DND-41 (cell line): ENCODE data around the gene LAMTOR3.

Experiments
- ATAC-seq: fragments of 200-7000 bp; cut with Tn5 transposase; 3 replicates; pipeline ENCODE4 v1.9.1; 2021; ENCODE audit warnings: low read depth; ENCODE audit not compliant: insufficient read depth
- DNase-seq: peaks from one replicate; pipeline ENCODE4 v3.0.0-alpha.2; 2020
- H2AFZ ChIP-seq: 2 replicates; pipeline ENCODE4 v1.6.0; 2012; ENCODE audit warnings: low read depth, low read length
- H3K27ac ChIP-seq: 2 replicates; pipeline ENCODE4 v1.5.1; 2012; ENCODE audit warnings: low read length, inconsistent platforms
- H3K27me3 ChIP-seq: fragments of 200-600 bp; sonication (generic); 2 replicates; pipeline ENCODE4 v1.6.0; 2012; ENCODE audit warnings: low read length, mild to moderate bottlenecking, inconsistent platforms; ENCODE audit not compliant: insufficient read depth, poor library complexity
- H3K36me3 ChIP-seq: 2 replicates; pipeline ENCODE4 v1.5.1; 2012; ENCODE audit warnings: low read length, inconsistent platforms; ENCODE audit not compliant: insufficient read depth
- H3K4me1 ChIP-seq: 2 replicates; pipeline ENCODE4 v1.5.1; 2012; ENCODE audit warnings: mild to moderate bottlenecking, low read length; ENCODE audit not compliant: insufficient read depth
- H3K4me2 ChIP-seq: 2 replicates; pipeline ENCODE4 v1.6.0; 2012; ENCODE audit warnings: mild to moderate bottlenecking, moderate library complexity, low read length, inconsistent platforms; ENCODE audit not compliant: insufficient read depth
- H3K4me3 ChIP-seq, 2 experiments: fragments of 200-600 bp in 1 of 2; shearing (Covaris generic) in 1 of 2; 2 replicates each; pipeline ENCODE4 v1.5.1; 2012 to 2016; ENCODE audit warnings: inconsistent platforms in 2 of 2, low read length in 2 of 2, mild to moderate bottlenecking in 2 of 2, low read depth in 1 of 2, moderate library complexity in 1 of 2
- H3K79me2 ChIP-seq: 2 replicates; pipeline ENCODE4 v1.6.0; 2012; ENCODE audit warnings: low read length, inconsistent platforms; ENCODE audit not compliant: insufficient read depth
- H3K9ac ChIP-seq: 2 replicates; pipeline ENCODE4 v1.6.0; 2012; ENCODE audit warnings: low read depth, mild to moderate bottlenecking, inconsistent platforms, low read length, moderate library complexity
- H3K9me3 ChIP-seq: 2 replicates; pipeline ENCODE4 v1.5.1; 2012; ENCODE audit warnings: low read length, moderate library complexity, mild to moderate bottlenecking, inconsistent platforms; ENCODE audit not compliant: insufficient read depth, severe bottlenecking
- H4K20me1 ChIP-seq: 2 replicates; pipeline ENCODE4 v1.6.0; 2012; ENCODE audit warnings: low read length; ENCODE audit not compliant: insufficient read depth
- EZH2 ChIP-seq: IDR thresholded peaks from 3 replicates; pipeline ENCODE4 v1.6.1; 2012; ENCODE audit warnings: borderline replicate concordance, low read depth, mild to moderate bottlenecking, moderate library complexity, low read length, inconsistent platforms; ENCODE audit not compliant: severe bottlenecking
- TF ChIP-seq, protein P1 (sequence below): IDR thresholded peaks from 2 replicates; pipeline ENCODE4 v1.5.1; 2012; ENCODE audit warnings: borderline replicate concordance, low read length, moderate library complexity, mild to moderate bottlenecking; ENCODE audit not compliant: poor library complexity, severe bottlenecking; ENCODE audit errors: extremely low read depth

Gene LAMTOR3

GRCh38 chr4:99835942-99836341, 58.3 kb downstream of the LAMTOR3 start:
- no peak for DNase-seq
- H3K9ac ChIP-seq: no peak overlapping the region
- no peak overlapping the region for H3K4me2 ChIP-seq
- H4K20me1 ChIP-seq: no peaks in the 10 kb centered on the region
- H3K27ac ChIP-seq: no peak overlapping the region
- no peak overlapping the region for H2AFZ ChIP-seq
- no peaks in the 10 kb centered on the region for H3K9me3 ChIP-seq
- no peaks in the 10 kb centered on the region for H3K4me1 ChIP-seq
- no peak for ATAC-seq
- no peaks in the 10 kb centered on the region for H3K79me2 ChIP-seq
- H3K4me3 ChIP-seq: no peak overlapping the region
- TF ChIP-seq, protein P1, sequence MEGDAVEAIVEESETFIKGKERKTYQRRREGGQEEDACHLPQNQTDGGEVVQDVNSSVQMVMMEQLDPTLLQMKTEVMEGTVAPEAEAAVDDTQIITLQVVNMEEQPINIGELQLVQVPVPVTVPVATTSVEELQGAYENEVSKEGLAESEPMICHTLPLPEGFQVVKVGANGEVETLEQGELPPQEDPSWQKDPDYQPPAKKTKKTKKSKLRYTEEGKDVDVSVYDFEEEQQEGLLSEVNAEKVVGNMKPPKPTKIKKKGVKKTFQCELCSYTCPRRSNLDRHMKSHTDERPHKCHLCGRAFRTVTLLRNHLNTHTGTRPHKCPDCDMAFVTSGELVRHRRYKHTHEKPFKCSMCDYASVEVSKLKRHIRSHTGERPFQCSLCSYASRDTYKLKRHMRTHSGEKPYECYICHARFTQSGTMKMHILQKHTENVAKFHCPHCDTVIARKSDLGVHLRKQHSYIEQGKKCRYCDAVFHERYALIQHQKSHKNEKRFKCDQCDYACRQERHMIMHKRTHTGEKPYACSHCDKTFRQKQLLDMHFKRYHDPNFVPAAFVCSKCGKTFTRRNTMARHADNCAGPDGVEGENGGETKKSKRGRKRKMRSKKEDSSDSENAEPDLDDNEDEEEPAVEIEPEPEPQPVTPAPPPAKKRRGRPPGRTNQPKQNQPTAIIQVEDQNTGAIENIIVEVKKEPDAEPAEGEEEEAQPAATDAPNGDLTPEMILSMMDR: no peak
- H3K36me3 ChIP-seq: no peaks in the 10 kb centered on the region
- H3K27me3 ChIP-seq: no peaks in the 10 kb centered on the region

DNA sequence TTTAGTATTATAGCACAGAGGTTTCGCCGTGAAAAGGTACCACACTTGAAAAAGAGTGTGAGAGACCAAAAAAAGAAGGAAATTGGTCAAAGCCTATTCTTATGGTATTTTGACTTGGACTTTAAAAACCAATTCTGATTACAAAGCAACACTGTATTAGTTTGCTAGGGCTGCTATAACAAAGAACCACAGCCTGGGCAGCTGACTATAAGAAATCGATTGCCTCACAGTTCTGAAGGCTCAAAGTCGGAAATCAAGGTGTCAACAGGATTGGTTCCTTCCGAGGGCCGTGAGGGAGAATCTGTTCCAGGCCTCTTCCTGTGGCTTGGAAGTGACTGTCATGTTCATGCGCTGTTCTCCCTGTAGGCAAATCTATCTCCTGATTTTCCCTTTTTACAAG, 59.7 kb downstream of the LAMTOR3 start:
- H3K4me3 ChIP-seq: no peak overlapping the region
- DNase-seq: no peak
- no peak overlapping the region for H3K27ac ChIP-seq
- no peak overlapping the region for H3K9ac ChIP-seq
- H3K4me1 ChIP-seq: no peaks in the 10 kb centered on the region
- ATAC-seq: no peak
- no peak for TF ChIP-seq EZH2
- TF ChIP-seq, protein P1: no peak
- no peaks in the 10 kb centered on the region for H3K9me3 ChIP-seq
- H3K4me2 ChIP-seq: no peak overlapping the region
- H3K27me3 ChIP-seq: no peaks in the 10 kb centered on the region
- H4K20me1 ChIP-seq: no peaks in the 10 kb centered on the region
- no peaks in the 10 kb centered on the region for H3K79me2 ChIP-seq
- no peaks in the 10 kb centered on the region for H3K36me3 ChIP-seq
- no peak overlapping the region for H2AFZ ChIP-seq

- Histone ChIP-seq H3K9me3 (no peaks in the 10 kb centered on the region), H2AFZ (no peak overlapping the region), H4K20me1 (no peaks in the 10 kb centered on the region), H3K9ac (no peak overlapping the region), H3K4me1 (no peaks in the 10 kb centered on the region), H3K79me2 (no peaks in the 10 kb centered on the region), H3K27me3 (no peaks in the 10 kb centered on the region), H3K4me2 (no peak overlapping the region), H3K36me3 (no peaks in the 10 kb centered on the region), H3K4me3 (no peak overlapping the region), H3K27ac (no peak overlapping the region)
- DNase-seq (no peak), ATAC-seq (no peak)
- TF ChIP-seq, protein P1: no peak
- no peak for TF ChIP-seq EZH2
Observed at GRCh38 chr4:99833756-99834155, 60.5 kb downstream of the LAMTOR3 start.

DNA sequence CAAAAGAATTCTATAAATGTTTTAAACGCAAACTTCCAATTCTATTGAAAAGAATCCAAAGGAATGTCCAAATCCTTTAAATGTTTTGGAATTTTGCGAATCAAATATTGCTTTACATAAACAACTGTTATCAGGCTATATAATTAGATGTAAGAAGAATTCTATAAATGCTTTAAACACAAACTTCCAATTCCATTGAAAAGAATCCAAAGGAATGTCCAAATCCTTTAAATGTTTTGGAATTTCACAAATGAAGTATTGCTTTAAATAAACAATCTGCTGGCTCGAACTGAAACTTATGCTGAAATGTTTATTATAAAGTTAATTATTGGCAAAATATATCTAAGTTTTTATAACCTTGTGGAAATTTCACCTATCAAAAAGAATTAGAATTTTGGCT, 61.5 kb downstream of the LAMTOR3 start:
- no peak for DNase-seq
- Histone ChIP-seq H3K27me3 (peaks cover 3% of the 10 kb centered on the region), H4K20me1 (no peaks in the 10 kb centered on the region), H3K79me2 (no peaks in the 10 kb centered on the region), H3K9me3 (no peaks in the 10 kb centered on the region), H3K4me3 (no peak overlapping the region), H3K4me1 (no peaks in the 10 kb centered on the region), H3K4me2 (no peak overlapping the region), H2AFZ (no peak overlapping the region), H3K27ac (no peak overlapping the region), H3K36me3 (no peaks in the 10 kb centered on the region), H3K9ac (no peak overlapping the region)
- no peak for TF ChIP-seq EZH2
- TF ChIP-seq, protein P1: no peak
- ATAC-seq: no peak
